Osteoblast (primary cell): ENCODE measurements around the gene FAM241B. TPM values are rescaled to one million over a fixed set of nuclear protein-coding genes. Genes with fewer than 3 reads are reported as not detected.

ENCODE experiments used
- DNase-seq: peaks from one replicate; pipeline ENCODE4 v3.0.0; 2011; ENCODE audit warnings: low spot score, mixed read lengths; ENCODE audit not compliant: insufficient read length; ENCODE audit errors: missing footprints
- H2AFZ ChIP-seq: 2 replicates; pipeline ENCODE4 v1.6.0; 2011; ENCODE audit warnings: mild to moderate bottlenecking, low read length
- H3K27ac ChIP-seq: 2 replicates; pipeline ENCODE4 v1.5.1; 2011; ENCODE audit warnings: mild to moderate bottlenecking, low read depth, low read length, moderate library complexity
- H3K27me3 ChIP-seq: 2 replicates; pipeline ENCODE4 v1.6.0; 2012; ENCODE audit warnings: mild to moderate bottlenecking, control low read depth, inconsistent platforms, low read length, moderate library complexity; ENCODE audit not compliant: insufficient read depth
- H3K36me3 ChIP-seq: 2 replicates; pipeline ENCODE4 v1.5.1; 2011; ENCODE audit warnings: mild to moderate bottlenecking, low read length, control low read depth, moderate library complexity; ENCODE audit not compliant: insufficient read depth
- H3K4me1 ChIP-seq: 2 replicates; pipeline ENCODE4 v1.5.1; 2011; ENCODE audit warnings: mild to moderate bottlenecking, low read length, control low read depth, moderate library complexity; ENCODE audit not compliant: insufficient read depth
- H3K4me2 ChIP-seq: 2 replicates; pipeline ENCODE4 v1.6.0; 2011; ENCODE audit warnings: mild to moderate bottlenecking, low read length; ENCODE audit not compliant: insufficient read depth
- H3K4me3 ChIP-seq: fragments of 200-600 bp; sonication (generic); 3 replicates; pipeline ENCODE4 v1.5.1; 2012; ENCODE audit warnings: mild to moderate bottlenecking, low read length, inconsistent platforms; ENCODE audit not compliant: insufficient read depth
- H3K79me2 ChIP-seq: 2 replicates; pipeline ENCODE4 v1.6.0; 2012; ENCODE audit warnings: mild to moderate bottlenecking, low read length, control low read depth, inconsistent platforms; ENCODE audit not compliant: insufficient read depth
- H3K9me3 ChIP-seq: 2 replicates; pipeline ENCODE4 v1.5.1; 2011; ENCODE audit warnings: low read depth, low read length, control low read depth
- H4K20me1 ChIP-seq: 2 replicates; pipeline ENCODE4 v1.6.0; 2012; ENCODE audit warnings: mild to moderate bottlenecking, low read length, control low read depth; ENCODE audit not compliant: insufficient read depth
- total RNA-seq: library from RNA; depleted of rRNA; stranded (reverse); fragments of >200 nt; gene quantifications from 2 replicates; pipeline ENCODE4 v1.2.3, GENCODE V29; 2012
- TF ChIP-seq, protein P1 (sequence below): IDR thresholded peaks from 2 replicates; pipeline ENCODE4 v1.5.1; 2011; ENCODE audit warnings: mild to moderate bottlenecking, low read depth, low read length, moderate library complexity; ENCODE audit errors: extremely low read depth

FAM241B gene
- total RNA-seq, 1 donor = 0.36 TPM

DNA sequence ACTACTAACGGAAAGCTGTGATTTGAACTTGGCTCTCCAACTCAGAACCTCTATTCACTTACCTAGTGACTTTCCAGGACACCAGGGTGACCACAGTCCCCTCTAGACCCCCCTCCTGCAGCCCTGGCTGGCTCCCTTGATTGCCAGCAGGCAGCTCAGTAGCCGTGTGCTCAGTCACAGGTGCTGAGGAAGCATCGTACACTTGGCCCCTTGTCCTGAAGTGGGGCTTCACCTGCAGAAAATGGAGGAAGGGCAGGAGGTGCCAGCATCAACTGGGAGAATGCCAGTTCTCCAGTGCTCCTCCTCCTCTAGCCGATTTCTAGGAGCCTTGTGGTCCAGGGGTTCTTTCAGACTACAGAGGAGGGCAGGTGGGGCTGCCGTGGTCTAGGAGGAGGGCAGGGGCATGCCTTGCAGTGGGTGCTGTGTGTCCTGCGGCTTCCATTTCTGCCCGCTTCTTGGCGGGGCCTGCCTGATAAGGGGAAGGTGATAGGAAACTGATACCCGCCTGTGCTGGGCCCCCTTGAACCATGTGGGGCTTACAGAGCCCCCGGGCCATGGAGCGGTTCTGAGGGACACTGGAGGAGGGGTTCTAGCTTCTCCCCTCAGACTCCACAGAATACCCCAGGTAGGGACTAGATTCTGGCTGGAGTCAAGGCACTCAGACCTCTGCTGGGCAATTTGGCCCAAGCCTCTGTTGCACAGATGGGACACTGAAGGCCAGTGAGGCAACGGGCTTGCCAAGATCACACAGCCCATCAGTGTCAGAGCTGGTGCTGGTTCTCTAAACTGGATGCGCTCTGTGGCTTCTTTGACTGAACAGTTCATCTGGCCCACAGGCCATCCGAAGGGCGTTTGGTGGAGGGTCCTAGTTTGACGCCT is 14.0 kb downstream of the FAM241B start:
- no peak overlapping the region for H3K4me2 ChIP-seq
- peaks cover 17% of the 10 kb centered on the region for H3K27me3 ChIP-seq
- H2AFZ ChIP-seq = no peak overlapping the region
- H3K36me3 ChIP-seq = no peaks in the 10 kb centered on the region
- no peaks in the 10 kb centered on the region for H3K4me1 ChIP-seq
- no peaks in the 10 kb centered on the region for H3K9me3 ChIP-seq
- TF ChIP-seq, protein P1, sequence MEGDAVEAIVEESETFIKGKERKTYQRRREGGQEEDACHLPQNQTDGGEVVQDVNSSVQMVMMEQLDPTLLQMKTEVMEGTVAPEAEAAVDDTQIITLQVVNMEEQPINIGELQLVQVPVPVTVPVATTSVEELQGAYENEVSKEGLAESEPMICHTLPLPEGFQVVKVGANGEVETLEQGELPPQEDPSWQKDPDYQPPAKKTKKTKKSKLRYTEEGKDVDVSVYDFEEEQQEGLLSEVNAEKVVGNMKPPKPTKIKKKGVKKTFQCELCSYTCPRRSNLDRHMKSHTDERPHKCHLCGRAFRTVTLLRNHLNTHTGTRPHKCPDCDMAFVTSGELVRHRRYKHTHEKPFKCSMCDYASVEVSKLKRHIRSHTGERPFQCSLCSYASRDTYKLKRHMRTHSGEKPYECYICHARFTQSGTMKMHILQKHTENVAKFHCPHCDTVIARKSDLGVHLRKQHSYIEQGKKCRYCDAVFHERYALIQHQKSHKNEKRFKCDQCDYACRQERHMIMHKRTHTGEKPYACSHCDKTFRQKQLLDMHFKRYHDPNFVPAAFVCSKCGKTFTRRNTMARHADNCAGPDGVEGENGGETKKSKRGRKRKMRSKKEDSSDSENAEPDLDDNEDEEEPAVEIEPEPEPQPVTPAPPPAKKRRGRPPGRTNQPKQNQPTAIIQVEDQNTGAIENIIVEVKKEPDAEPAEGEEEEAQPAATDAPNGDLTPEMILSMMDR = no peak
- H4K20me1 ChIP-seq = peaks cover 3% of the 10 kb centered on the region
- no peak overlapping the region for H3K4me3 ChIP-seq
- no peak overlapping the region for H3K27ac ChIP-seq
- peak; percentile 10 for DNase-seq
- H3K79me2 ChIP-seq = no peaks in the 10 kb centered on the region

DNA sequence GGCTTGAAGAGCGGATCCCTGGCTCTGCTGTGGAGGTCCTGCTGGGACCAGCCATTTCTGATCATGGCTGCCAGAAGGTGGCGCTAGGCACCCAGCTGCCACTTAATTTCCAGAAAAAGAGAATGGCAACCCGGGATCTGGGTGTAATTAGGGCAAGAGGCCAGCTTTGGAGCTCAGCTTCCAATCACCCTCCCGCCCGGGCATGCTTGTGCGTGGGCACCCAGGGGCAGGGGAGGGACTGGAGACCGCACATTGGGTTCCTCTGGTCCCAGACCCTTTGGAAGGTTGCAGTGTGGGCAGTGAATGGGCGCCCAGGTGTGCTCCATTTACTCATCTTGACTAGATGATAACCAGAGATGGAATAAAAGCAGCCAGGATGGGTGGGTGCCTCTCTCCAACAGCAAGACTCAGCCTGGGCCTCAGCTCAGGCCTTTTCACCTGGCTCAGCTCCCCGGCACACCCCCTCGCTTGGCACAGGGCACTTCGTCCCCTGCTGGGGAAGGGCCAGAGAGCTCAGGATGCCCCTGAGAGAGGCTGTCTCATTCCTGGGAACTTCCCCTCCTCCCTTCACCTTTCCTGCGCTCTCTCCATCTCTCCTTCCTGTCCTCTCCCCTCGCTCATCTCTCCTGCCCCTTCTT is 14.7 kb downstream of the FAM241B start:
- H3K27ac ChIP-seq = no peak overlapping the region
- H3K4me3 ChIP-seq = no peak overlapping the region
- DNase-seq = peak; percentile 98
- peaks cover 23% of the 10 kb centered on the region for H3K27me3 ChIP-seq
- H4K20me1 ChIP-seq = peaks cover 3% of the 10 kb centered on the region
- no peaks in the 10 kb centered on the region for H3K36me3 ChIP-seq
- no peak overlapping the region for H2AFZ ChIP-seq
- H3K4me1 ChIP-seq = no peaks in the 10 kb centered on the region
- no peaks in the 10 kb centered on the region for H3K9me3 ChIP-seq
- TF ChIP-seq, protein P1 = peak; percentile 87
- no peaks in the 10 kb centered on the region for H3K79me2 ChIP-seq
- no peak overlapping the region for H3K4me2 ChIP-seq

- Histone ChIP-seq H3K79me2 (no peaks in the 10 kb centered on the region), H3K4me3 (no peak overlapping the region), H3K9me3 (no peaks in the 10 kb centered on the region), H3K4me2 (no peak overlapping the region), H3K27ac (no peak overlapping the region), H3K36me3 (no peaks in the 10 kb centered on the region), H3K4me1 (no peaks in the 10 kb centered on the region), H4K20me1 (peaks cover 3% of the 10 kb centered on the region), H3K27me3 (peaks cover 28% of the 10 kb centered on the region), H2AFZ (no peak overlapping the region)
- DNase-seq = peak; percentile 52
- TF ChIP-seq, protein P1 = no peak
Observed at GRCh38 chr10:69645296-69646184, 15.5 kb downstream of the FAM241B start.
